Measurements from ENCODE around the gene DNM1.

DNA sequence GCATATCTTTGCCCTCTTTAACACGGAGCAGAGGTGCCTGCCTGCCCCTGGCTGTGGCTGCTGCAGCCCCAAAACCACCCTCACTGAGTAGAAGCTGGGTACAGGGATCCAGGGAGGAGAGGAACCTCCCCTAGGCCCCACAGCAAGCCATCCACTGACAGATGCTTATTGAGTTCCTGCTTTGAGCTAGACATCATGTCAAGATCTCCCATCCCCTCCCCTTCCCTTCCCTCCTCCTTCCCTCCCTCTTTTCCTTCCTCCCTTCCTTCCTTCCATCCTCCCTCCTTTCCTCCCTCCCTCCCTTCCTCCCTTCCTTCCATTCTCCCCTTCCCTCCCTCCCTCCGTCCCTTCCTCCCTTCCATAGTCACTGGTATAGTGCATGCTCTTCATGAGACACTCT lies 43.3 kb downstream of the DNM1 start:
- TF ChIP-seq, protein P1, sequence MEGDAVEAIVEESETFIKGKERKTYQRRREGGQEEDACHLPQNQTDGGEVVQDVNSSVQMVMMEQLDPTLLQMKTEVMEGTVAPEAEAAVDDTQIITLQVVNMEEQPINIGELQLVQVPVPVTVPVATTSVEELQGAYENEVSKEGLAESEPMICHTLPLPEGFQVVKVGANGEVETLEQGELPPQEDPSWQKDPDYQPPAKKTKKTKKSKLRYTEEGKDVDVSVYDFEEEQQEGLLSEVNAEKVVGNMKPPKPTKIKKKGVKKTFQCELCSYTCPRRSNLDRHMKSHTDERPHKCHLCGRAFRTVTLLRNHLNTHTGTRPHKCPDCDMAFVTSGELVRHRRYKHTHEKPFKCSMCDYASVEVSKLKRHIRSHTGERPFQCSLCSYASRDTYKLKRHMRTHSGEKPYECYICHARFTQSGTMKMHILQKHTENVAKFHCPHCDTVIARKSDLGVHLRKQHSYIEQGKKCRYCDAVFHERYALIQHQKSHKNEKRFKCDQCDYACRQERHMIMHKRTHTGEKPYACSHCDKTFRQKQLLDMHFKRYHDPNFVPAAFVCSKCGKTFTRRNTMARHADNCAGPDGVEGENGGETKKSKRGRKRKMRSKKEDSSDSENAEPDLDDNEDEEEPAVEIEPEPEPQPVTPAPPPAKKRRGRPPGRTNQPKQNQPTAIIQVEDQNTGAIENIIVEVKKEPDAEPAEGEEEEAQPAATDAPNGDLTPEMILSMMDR (conservative IDR thresholded peaks at IDR 0.05; ENCODE audit: low read length) = no peak
- TF ChIP-seq EZH2phosphoT487 (IDR thresholded peaks at IDR 0.05; ENCODE audit: borderline replicate concordance, low read depth, low read length) = no peak
